NCI-H1092 treated with DMSO at 0.1 percent for 48 hours (cell line): ENCODE measurements around the gene AMOTL1.
"Not testable (repeated sequence)": the region's sequence is repeated elsewhere in the genome, so short reads cannot be mapped to it uniquely, and the experiment has no call there.

ENCODE experiments used
- DNase-seq: peaks from one replicate; lab custom pipeline; 2025; lab: John Stamatoyannopoulos, UW

The AMOTL1 gene

DNA sequence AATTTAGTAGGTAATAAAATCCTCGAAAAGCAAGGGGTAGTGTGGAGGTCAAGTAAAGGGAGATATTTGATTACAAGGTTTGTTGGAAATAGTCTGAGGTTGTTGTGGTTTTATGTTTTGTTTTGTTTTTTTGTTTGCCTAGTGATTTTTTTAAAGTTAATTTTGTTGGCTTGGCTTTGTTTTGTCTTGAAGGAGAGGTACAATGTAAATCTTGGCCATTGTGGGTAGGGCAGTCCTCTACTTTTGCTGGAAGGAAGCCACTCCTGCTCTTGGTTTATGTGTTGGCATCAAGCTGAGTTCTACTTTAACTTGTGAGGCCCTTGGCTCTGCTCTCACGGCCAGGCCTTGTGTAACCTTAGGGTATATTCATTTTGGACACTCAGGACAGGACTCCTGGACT is 3.2 kb downstream of the AMOTL1 start:
- DNase-seq = no peak

GRCh38 chr11:94771951-94772350 is 3.8 kb downstream of the AMOTL1 start:
- DNase-seq = no peak

- no peak for DNase-seq
Measured at GRCh38 chr11:94773842-94774241, 5.7 kb downstream of the AMOTL1 start.

DNA sequence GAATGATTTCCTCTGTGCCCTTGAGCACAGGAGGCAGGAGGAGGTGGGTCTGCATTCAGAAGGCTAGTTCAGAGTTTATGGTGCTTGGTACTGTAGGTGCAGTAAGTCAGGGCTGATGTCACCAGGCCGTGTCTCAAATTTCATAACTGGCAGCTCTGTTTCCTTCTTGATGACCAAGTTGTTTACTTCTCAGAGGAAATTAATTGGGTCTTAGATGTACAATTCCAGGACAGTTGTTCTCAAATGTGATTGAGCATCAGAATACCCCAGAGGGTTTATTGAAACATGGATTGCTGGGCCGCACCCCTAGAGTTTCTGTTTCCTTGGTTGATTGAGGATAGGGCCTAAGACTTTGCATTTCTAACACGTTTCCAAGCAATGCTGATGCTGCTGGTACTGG is 6.2 kb downstream of the AMOTL1 start:
- DNase-seq = no peak

GRCh38 chr11:94775567-94776327 is 7.6 kb downstream of the AMOTL1 start:
- DNase-seq = peak; percentile 86

- DNase-seq = peak; percentile 86
Measured at GRCh38 chr11:94776351-94777321, 8.5 kb downstream of the AMOTL1 start.

DNA sequence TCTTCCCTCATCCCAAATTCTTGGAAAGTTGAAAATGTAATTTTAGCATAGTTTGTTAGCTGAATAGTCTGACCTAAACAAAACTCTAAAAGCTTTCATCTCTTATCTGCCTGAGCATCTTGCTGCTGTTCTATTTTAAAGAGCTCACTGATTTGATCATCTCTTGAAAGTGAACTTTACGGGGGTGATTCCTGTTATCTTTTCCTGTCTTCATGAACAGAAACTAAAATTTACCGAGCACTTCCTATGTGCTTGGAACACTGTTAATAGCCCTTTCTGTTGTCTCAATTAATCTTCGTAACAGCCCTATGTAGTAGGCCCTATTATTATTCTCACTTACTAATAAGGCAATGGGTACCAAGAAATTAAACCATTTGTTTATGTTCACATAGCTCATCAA is 12.3 kb downstream of the AMOTL1 start:
- no peak for DNase-seq

- no peak for DNase-seq
Measured at GRCh38 chr11:94781837-94782236, 13.7 kb downstream of the AMOTL1 start.

DNA sequence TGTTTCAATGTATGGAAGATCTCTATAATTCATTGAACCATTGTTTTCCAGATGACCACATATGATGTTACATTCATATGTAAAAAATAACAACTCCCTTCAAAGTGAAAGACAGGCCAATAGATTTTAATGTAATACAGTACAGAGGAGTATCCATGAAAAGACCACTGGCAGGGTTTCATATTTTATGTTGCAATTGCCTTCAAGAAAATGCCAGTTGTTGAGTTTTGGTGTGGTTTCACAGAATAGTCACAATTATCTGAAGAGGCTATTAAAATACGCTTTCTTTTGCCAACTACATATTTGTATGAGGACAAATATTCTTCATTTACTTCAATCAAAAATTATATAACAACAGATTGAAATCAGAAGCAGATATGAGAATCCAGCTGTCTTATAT is 14.3 kb downstream of the AMOTL1 start:
- no peak for DNase-seq

DNA sequence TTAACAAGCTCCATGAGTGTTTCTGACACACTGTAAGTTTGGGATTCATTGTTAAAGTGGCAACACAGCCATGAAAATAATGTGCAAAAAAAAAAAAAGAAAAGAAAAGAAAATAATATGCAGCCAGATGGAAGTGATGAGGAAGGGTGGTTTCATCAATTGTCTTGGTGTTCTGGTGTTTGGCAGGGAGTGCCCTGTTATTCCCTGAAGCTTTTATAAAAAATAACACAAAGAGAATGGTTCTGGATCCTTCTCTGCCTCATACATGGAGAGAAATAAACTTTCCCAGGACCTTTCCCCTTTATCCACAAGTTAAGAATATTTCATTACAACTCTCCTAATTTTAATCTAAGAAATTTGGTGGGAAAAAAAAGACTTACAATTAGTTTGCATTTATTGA is 16.7 kb downstream of the AMOTL1 start:
- no peak for DNase-seq

- DNase-seq = no peak
Measured at GRCh38 chr11:94785509-94785908, 17.4 kb downstream of the AMOTL1 start.

- DNase-seq = peak; percentile 16
Measured at GRCh38 chr11:94786264-94787126, 18.3 kb downstream of the AMOTL1 start.

GRCh38 chr11:94787801-94788200 is 19.6 kb downstream of the AMOTL1 start:
- DNase-seq = no peak

- no peak for DNase-seq
Measured at GRCh38 chr11:94788396-94788795, 20.2 kb downstream of the AMOTL1 start.

GRCh38 chr11:94790197-94790596 is 22.0 kb downstream of the AMOTL1 start:
- no peak for DNase-seq

DNA sequence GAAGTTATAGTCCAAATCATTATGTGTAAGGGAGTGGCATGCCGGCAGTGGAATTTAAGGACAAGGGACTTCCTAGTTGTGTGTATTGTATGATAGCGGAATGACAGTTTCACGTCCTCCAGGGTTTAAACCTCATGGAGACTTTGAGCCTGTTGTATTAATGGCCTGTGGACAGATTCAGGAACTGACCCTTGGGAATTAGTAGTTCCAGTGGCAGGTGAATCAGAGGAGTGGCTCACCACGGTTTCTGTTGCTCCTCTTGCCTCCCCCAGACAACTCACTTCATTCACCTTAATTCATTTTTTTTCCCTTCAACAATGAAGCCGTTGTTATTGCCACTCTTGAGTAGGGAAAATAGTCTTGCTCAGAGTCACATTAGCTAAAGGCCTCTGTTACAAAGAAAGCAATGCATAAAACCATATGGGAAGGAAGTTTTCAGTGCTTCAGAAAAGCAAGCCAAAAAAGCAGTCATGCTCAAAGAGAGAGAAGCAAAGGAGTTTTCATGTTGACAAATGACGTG is 22.6 kb downstream of the AMOTL1 start:
- DNase-seq = no peak

DNA sequence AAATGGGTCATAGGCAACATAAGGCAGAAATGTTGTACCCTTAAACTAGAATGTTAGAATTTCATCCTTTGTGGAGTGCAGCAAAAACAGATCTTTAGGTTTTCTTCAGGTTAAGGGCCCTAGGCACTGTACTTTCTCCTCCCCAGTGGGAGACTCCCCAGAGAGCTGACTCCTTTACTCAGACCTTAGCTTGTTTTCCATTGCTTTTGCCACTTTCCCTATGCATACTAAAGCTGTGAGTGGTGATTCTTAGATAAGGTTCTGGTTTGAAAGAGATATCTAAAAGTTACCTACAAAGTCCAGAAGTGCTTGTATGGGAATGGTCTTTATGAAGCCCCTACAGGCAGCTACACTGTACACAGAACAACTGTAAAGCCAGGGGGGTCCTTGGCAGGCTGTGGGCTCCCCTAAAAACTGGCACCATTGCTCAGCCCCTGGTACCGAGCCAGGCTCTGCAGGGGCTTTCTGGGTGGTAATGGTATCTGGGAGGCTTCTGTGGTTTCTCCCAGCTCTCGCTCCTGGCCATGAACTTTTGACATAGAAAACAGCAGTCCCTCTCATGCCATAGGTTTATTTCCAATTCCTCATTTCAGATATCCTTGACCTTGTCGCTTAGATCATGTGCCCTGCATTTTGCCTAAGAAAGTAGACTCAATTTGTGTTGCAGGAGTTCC is 23.2 kb downstream of the AMOTL1 start:
- DNase-seq = no peak

DNA sequence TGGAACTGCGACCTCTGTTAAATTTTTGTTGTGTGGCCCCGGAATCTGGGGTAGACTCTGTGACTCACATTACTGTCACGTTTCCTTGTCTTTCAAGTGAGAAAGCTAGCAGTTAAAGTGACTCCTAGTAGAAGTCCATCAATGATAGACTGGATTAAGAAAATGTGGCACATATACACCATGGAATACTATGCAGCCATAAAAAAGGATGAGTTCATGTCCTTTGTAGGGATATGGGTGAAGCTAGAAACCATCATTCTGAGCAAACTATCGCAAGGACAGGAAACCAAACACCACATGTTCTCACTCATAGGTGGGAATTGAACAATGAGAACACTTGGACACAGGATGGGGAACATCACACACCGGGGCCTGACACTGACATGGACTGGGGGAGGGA is 23.8 kb downstream of the AMOTL1 start:
- DNase-seq = not testable (repeated sequence)

DNA sequence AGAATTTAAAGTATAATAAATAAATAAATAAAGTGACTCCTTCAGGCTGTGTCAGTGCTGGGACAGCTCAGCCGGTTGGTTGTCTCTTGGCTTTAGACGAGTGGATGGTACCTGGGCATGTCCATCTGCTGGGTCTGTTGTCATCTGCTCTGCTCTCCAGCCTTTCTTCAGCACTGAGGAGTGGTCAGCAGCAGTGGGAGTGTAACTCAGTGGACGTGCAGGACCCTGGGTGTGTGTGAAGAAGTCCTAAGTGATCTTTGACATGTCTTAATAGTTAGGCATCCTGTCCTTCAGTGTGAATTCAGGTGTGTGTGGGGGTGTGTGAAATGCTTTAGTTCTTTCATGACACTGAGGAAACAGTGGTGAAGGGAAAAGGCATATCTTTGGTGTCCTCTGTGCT is 24.3 kb downstream of the AMOTL1 start:
- DNase-seq = no peak

- no peak for DNase-seq
Measured at GRCh38 chr11:94793002-94793401, 24.8 kb downstream of the AMOTL1 start.

- DNase-seq = no peak
Measured at GRCh38 chr11:94793822-94794221, 25.7 kb downstream of the AMOTL1 start.
